Measurements from ENCODE around the gene DIO3.
"Not testable (repeated sequence)": the region's sequence is repeated elsewhere in the genome, so short reads cannot be mapped to it uniquely, and the experiment has no call there.

The DIO3 gene

GRCh38 chr14:101547961-101548669 is 13.2 kb upstream of the DIO3 start:
- no peak overlapping the region for H3K4me3 ChIP-seq (replicated peaks in 1 of 2; ENCODE audit: low read depth in 2 of 2, low read length in 2 of 2)
- DNase-seq (ENCODE audit: low read depth in 2 of 2) = no peak
- no peak for TF ChIP-seq CTCF (IDR thresholded peaks at IDR 0.05; ENCODE audit: low read depth, low read length)

GRCh38 chr14:101548710-101549109 is 12.6 kb upstream of the DIO3 start:
- no peak for DNase-seq (ENCODE audit: low read depth in 2 of 2)
- no peak overlapping the region for H3K4me3 ChIP-seq (replicated peaks in 1 of 2; ENCODE audit: low read depth in 2 of 2, low read length in 2 of 2)
- TF ChIP-seq CTCF (IDR thresholded peaks at IDR 0.05; ENCODE audit: low read depth, low read length) = no peak

- DNase-seq (ENCODE audit: low read depth in 2 of 2) = no peak
- TF ChIP-seq CTCF (IDR thresholded peaks at IDR 0.05; ENCODE audit: low read depth, low read length) = no peak
- H3K4me3 ChIP-seq (replicated peaks in 1 of 2; ENCODE audit: low read depth in 2 of 2, low read length in 2 of 2) = no peak overlapping the region
These were observed 12.1 kb upstream of the DIO3 start for GRCh38 chr14:101549154-101549553.

GRCh38 chr14:101550202-101550912 is 10.9 kb upstream of the DIO3 start:
- DNase-seq (ENCODE audit: low read depth in 2 of 2); H3K4me3 ChIP-seq (replicated peaks in 1 of 2; ENCODE audit: low read depth in 2 of 2, low read length in 2 of 2): not testable (repeated sequence)

DNA sequence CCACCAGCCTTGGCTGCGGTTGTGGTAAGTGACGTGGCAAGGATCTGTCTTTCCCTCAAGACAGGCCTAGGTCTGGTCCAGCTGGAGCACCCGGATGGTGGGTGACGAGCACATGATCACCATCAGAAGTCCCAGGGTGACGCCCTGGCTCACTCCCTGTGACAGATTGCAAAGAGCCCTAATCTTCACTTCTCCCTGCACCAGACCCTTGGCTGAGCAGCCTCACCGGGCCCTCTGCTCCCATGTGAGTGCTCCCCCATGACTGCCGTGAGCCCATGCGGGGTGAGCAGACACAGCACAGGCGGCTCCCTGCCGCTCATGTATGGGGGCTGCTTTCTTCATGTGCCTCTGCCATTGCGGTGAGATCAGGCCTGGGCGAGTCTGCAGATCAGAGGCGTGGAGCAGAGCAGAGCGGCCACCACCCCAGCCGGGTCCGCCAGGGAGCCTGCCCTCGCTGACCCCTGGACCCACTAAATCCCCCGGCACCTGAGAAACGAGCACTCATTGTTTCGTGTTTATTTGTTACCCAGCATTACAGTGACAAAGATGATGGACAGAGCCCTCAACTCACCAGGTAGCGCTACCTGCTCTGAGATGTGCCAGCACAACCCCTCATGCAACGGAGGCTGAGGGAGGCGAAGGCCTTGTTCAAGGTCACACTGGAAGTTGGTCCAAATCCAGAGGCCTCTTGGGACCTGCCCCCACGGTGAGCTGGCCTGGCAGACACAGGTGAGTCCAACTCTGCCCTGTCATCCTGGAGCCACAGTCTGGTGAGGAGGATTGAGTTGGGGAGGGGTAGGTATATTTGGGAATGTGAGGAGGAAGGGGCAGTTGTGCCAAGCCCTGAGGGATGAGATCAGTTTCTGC is 9.3 kb upstream of the DIO3 start:
- TF ChIP-seq CTCF (IDR thresholded peaks at IDR 0.05; ENCODE audit: low read depth, low read length) = no peak

DNA sequence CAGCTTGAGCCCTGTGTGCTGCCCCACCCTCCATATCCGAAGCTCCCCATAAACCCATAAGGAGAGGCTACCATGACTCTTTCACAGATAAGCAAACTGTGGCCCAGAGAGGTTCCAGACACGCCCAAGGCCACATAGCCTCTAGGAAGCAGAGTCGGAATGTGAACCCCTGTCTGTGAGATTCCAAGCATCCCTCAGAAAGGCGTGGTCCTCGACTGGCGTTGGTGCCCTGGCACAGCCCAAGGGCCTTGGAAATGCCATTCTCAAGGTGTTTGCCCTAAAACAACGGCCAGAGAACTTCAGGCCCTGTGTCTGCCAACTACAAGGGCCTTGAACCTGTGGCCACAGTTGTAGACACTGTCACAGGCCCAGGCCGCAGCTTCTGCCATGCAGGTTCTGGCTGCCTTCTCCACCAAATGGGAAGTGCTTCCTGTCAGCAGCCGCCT is 8.5 kb upstream of the DIO3 start:
- DNase-seq (ENCODE audit: low read depth in 2 of 2) = no peak
- H3K4me3 ChIP-seq (replicated peaks in 1 of 2; ENCODE audit: low read depth in 2 of 2, low read length in 2 of 2) = no peak overlapping the region
- TF ChIP-seq CTCF (IDR thresholded peaks at IDR 0.05; ENCODE audit: low read depth, low read length) = no peak

More for the DNA sequence above, 9.3 kb upstream of the DIO3 start:
- H3K4me3 ChIP-seq (replicated peaks in 1 of 2; ENCODE audit: low read depth in 2 of 2, low read length in 2 of 2) = no peak overlapping the region
- DNase-seq (ENCODE audit: low read depth in 2 of 2) = no peak

DNA sequence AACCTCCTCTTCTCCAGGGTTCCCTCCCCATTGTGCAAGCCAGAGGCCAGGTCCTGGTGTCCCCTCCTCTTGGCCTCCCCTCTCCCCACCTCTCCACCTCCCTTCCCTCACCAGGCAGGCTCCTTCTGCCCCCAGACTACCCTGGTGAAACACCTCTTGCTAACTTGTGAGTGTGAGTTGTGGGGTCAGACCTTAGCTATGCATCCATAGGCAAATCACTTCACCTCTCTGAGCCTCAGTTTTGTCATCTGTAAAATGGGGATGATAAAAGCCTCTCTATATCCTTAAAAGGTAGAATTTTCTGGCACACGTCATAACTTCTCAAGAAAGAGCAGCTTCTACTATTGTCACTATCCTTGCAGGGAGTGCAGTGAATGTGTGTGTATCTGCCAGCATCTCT is 7.9 kb upstream of the DIO3 start:
- DNase-seq (ENCODE audit: low read depth in 2 of 2) = no peak
- H3K4me3 ChIP-seq (replicated peaks in 1 of 2; ENCODE audit: low read depth in 2 of 2, low read length in 2 of 2) = no peak overlapping the region
- TF ChIP-seq CTCF (IDR thresholded peaks at IDR 0.05; ENCODE audit: low read depth, low read length) = no peak

Data from cardiac fibroblast (primary cell).